Measurements from ENCODE around the gene RNF212B.

The RNF212B gene

DNA sequence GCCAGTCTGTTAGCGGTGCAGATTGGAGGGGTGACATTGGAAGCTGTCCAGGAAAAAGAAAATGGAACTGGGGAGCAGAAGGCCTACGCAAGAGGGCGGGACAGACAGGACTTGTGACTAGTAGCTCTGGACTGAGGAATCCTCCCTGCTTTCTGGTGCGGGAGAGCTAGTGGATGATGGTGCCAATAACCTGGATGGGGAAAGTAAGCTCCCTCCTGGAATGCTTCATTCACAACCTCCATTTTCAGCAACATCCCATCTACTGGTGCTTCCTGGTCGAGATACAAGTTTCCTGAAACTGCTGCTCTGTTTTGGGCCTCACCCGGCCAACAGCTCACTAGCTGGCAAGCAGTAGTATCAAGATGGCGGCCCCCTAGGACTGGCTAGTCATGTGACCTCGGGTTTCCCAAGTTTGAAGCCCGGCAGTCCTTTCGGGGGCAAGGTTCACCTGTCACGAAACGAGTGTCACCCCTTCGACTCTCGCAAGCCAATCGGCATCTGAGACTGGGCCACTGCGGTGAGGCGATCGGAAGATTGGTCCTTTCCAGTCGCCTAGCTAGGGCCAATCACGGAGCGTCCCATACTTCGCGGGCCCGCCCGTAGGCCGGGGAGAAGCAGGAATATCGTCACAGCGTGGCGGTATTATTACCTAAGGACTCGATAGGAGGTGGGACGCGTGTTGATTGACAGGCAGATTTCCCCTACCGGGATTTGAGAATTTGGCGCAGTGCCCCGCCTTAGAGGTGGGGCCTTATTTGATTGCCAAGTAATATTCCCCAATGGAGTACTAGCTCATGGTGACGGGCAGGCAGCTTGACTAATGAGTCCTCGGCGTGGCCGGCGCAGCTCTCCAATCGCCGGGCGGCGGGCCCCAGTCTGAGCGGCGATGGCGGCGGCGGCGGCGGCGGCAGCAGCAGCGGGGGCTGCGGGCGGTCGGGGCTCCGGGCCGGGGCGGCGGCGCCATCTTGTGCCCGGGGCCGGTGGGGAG, 83.1 kb downstream of the RNF212B start, which contains the start of gene PABPN1:
PABPN1 (plus strand) TSS at position 874 of the 988 bp plus-strand sequence; CDS start at position 887, 13 bp downstream.
- peak; percentile 99 for DNase-seq (ENCODE audit: low spot score)

DNA sequence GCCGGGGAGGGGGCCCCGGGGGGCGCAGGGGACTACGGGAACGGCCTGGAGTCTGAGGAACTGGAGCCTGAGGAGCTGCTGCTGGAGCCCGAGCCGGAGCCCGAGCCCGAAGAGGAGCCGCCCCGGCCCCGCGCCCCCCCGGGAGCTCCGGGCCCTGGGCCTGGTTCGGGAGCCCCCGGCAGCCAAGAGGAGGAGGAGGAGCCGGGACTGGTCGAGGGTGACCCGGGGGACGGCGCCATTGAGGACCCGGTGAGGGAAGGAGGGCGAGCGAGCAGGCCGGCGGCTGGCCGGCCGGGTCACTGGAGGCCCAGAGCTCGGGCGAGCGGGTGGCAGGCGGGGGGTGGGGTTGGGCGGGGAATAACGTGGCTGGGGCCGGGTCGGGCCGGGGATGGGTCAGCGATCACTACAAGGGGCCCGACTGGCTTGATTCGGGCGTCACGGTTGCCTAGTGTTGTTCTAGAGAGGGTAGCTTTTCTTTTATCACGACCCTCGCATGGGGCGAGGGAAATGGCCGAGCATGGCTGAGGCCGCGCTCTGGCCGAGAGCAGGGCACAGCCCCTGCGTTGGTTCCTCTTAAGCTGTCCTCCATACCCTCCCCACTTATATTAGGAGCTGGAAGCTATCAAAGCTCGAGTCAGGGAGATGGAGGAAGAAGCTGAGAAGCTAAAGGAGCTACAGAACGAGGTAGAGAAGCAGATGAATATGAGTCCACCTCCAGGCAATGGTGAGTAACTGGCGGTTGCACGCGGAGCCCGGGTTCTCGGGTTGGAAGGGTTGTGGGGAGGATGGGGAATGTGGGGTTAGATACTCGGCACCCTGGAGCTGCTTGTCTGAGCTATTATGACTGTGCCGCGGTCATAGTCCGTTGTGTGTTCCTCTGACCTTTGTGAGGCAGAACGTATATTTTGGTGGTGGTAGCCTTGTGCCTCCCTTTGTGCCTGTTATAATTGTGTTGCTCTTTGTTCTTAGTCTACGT, 84.1 kb downstream of the RNF212B start:
- peak; percentile 42 for DNase-seq (ENCODE audit: low spot score)
